SK-N-SH (cell line): ENCODE measurements around the gene STOX1. TPM values are rescaled to one million over a fixed set of nuclear protein-coding genes. Genes with fewer than 3 reads are reported as not detected.
"Not testable (repeated sequence)": the region's sequence is repeated elsewhere in the genome, so short reads cannot be mapped to it uniquely, and the experiment has no call there.

Source experiments
- CTCF ChIA-PET: fragments of 300-600, 350-600 bp; formaldehyde crosslinking; extraction: SDS; loops from one replicate; lab custom pipeline; 2021; lab: Yijun Ruan, JAX
- POLR2A ChIA-PET: fragments of 350-600 bp; sonication (Branson Sonifier 250); formaldehyde crosslinking; extraction: SDS; loops from one replicate; lab custom pipeline; 2020; ENCODE audit warnings: antibody characterized with exemption, inconsistent platforms; lab: Yijun Ruan, JAX
- DNase-seq: peaks from one replicate; pipeline ENCODE4 v3.0.0; 2012
- H2AFZ ChIP-seq: fragments of 200-600 bp; sonication (generic); 2 replicates; pipeline ENCODE4 v1.8.1; 2016; ENCODE audit warnings: antibody characterized with exemption, mild to moderate bottlenecking, low read depth
- H3F3A ChIP-seq: fragments of 200-600 bp; sonication (generic); replicated peaks from 2 replicates; pipeline ENCODE3; 2016; ENCODE audit warnings: antibody characterized with exemption, mild to moderate bottlenecking; ENCODE audit not compliant: insufficient read depth
- H3K27ac ChIP-seq, 2 experiments: fragments of 200-500 bp in 1 of 2; fragments of 200-600 bp in 1 of 2; sonication (Bioruptor generic) in 1 of 2; sonication (generic), shearing (Covaris generic) in 1 of 2; 2 replicates each; pipeline versions ENCODE4 v1.5.1 to v1.6.1; 2014 to 2016; ENCODE audit warnings: low read depth in 2 of 2, inconsistent platforms in 1 of 2, low read length in 1 of 2, mild to moderate bottlenecking in 1 of 2, mixed read lengths in 1 of 2
- H3K27me3 ChIP-seq: fragments of 200-600 bp; sonication (generic), shearing (Covaris generic); 2 replicates; pipeline ENCODE4 v1.6.1; 2016; ENCODE audit warnings: mixed run types; ENCODE audit not compliant: insufficient read depth
- H3K36me3 ChIP-seq, 2 experiments: fragments of 200-500 bp in 1 of 2; fragments of 200-600 bp in 1 of 2; sonication (Bioruptor generic) in 1 of 2; sonication (generic) in 1 of 2; replicated peaks in 1 of 2; 2 replicates each; pipeline versions ENCODE3 to v1.5.1; 2014 to 2016; ENCODE audit warnings: low read length in 1 of 2, mild to moderate bottlenecking in 1 of 2; ENCODE audit not compliant: insufficient read depth in 2 of 2, control insufficient read depth in 1 of 2
- H3K4me1 ChIP-seq, 2 experiments: fragments of 200-500 bp in 1 of 2; fragments of 200-600 bp in 1 of 2; sonication (Bioruptor generic) in 1 of 2; sonication (generic), shearing (Covaris generic) in 1 of 2; 2 replicates each; pipeline versions ENCODE4 v1.5.1 to v1.6.1; 2014 to 2016; ENCODE audit warnings: low read depth in 1 of 2, low read length in 1 of 2, mixed run types in 1 of 2; ENCODE audit not compliant: insufficient read depth in 2 of 2, control insufficient read depth in 1 of 2
- H3K4me2 ChIP-seq: fragments of 200-600 bp; sonication (generic), shearing (Covaris generic); 2 replicates; pipeline ENCODE4 v1.6.1; 2017; ENCODE audit warnings: mixed run types
- H3K4me3 ChIP-seq, 2 experiments: fragments of 200-500 bp in 1 of 2; fragments of 200-600 bp in 1 of 2; sonication (Bioruptor generic) in 1 of 2; sonication (generic), shearing (Covaris generic) in 1 of 2; 2 replicates each; pipeline versions ENCODE4 v1.5.1 to v1.8.1; 2014 to 2016; ENCODE audit warnings: low read depth in 2 of 2, inconsistent platforms in 1 of 2, low read length in 1 of 2, mild to moderate bottlenecking in 1 of 2, mixed read lengths in 1 of 2, moderate library complexity in 1 of 2
- H3K79me2 ChIP-seq: fragments of 200-600 bp; sonication (generic); 2 replicates; pipeline ENCODE4 v1.8.1; 2017; ENCODE audit warnings: mild to moderate bottlenecking; ENCODE audit not compliant: insufficient read depth
- H3K9ac ChIP-seq: fragments of 200-600 bp; sonication (generic); 2 replicates; pipeline ENCODE4 v1.6.1; 2017; ENCODE audit warnings: mixed run types
- H3K9me2 ChIP-seq: fragments of 200-600 bp; sonication (generic); 2 replicates; pipeline ENCODE4 v1.6.1; 2017; ENCODE audit warnings: mixed run types
- H3K9me3 ChIP-seq: fragments of 200-600 bp; sonication (generic); 2 replicates; pipeline ENCODE4 v1.6.1; 2017; ENCODE audit warnings: mixed run types, mild to moderate bottlenecking, moderate library complexity
- H4K20me1 ChIP-seq: fragments of 200-600 bp; sonication (generic); 2 replicates; pipeline ENCODE4 v1.6.1; 2017; ENCODE audit warnings: mild to moderate bottlenecking, mixed run types; ENCODE audit not compliant: insufficient read depth
- CTCF ChIP-seq: fragments of 200-600 bp; sonication (generic); IDR thresholded peaks from 2 replicates; pipeline ENCODE4 v1.6.1; 2017; ENCODE audit warnings: antibody characterized with exemption, mild to moderate bottlenecking, moderate library complexity
- ELF1 ChIP-seq: IDR thresholded peaks from 2 replicates; pipeline ENCODE4 v1.4.0; 2012
- FOXM1 ChIP-seq: IDR thresholded peaks from 2 replicates; pipeline ENCODE4 v1.4.0; 2012; ENCODE audit warnings: low read depth, mild to moderate bottlenecking
- GABPA ChIP-seq: IDR thresholded peaks from 2 replicates; pipeline ENCODE4 v1.4.0; 2012; ENCODE audit warnings: low read depth, mild to moderate bottlenecking
- NRF1 ChIP-seq: IDR thresholded peaks from 2 replicates; pipeline ENCODE4 v1.6.1; 2012; ENCODE audit warnings: low read depth, mild to moderate bottlenecking, low read length
- SIN3A ChIP-seq: IDR thresholded peaks from 2 replicates; pipeline ENCODE4 v1.6.1; 2012; ENCODE audit warnings: low read depth, mild to moderate bottlenecking, low read length, moderate library complexity, borderline replicate concordance
- TAF1 ChIP-seq: IDR thresholded peaks from 2 replicates; pipeline ENCODE4 v1.6.1; 2012; ENCODE audit warnings: low read depth, mild to moderate bottlenecking, low read length, moderate library complexity, borderline replicate concordance
- TCF12 ChIP-seq: IDR thresholded peaks from 2 replicates; pipeline ENCODE4 v1.4.0; 2012
- ZBTB33 ChIP-seq: IDR thresholded peaks from 2 replicates; pipeline ENCODE4 v1.4.0; 2012; ENCODE audit warnings: low read depth, borderline replicate concordance
- WGBS: methylation state at CpG from one replicate; pipeline ENCODE4 v1.1.6; 2017; ENCODE audit warnings: low lambda C conversion rate; 5-methylcytosine and 5-hydroxymethylcytosine counted together
- polyA plus RNA-seq, 3 experiments: library from polyadenylated mRNA; depleted of rRNA; stranded (reverse); fragments of >200 nt; gene quantifications; 2 replicates each; pipeline ENCODE4 v1.2.3, GENCODE V29; 2012
- TF ChIP-seq, protein P1 (sequence below): fragments of 150-350 bp; IDR thresholded peaks from 2 replicates; pipeline ENCODE4 v1.6.1; 2017; ENCODE audit warnings: antibody characterized with exemption, low read length, low read depth, borderline replicate concordance

Gene STOX1
- polyA plus RNA-seq, 1 of the 3 experiments (the other 2 are of a cell fraction) = 0.13 TPM

DNA sequence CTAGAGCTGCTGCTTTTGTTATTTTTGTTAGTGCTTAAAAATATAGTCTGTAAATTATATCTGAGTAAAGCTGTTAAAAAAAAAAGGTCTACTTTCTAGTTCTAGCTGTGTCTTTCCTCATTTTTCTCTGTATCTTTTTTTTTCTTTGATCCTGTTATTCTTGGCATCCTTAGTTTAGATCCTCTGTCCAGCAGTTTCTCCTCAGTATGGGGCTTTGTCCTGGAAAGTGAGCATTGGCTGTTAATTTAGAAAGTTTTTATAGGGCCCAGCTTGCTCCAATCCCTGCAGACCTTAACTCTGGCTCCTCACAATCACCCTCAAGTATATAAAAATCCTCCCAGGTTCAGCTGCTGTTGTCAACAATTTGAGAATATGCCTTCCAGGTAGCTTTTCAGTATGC, 97.3 kb downstream of the STOX1 start (continued):
- TF ChIP-seq, protein P1, sequence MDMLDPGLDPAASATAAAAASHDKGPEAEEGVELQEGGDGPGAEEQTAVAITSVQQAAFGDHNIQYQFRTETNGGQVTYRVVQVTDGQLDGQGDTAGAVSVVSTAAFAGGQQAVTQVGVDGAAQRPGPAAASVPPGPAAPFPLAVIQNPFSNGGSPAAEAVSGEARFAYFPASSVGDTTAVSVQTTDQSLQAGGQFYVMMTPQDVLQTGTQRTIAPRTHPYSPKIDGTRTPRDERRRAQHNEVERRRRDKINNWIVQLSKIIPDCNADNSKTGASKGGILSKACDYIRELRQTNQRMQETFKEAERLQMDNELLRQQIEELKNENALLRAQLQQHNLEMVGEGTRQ = no peak
- TF ChIP-seq TCF12 = no peak

DNA sequence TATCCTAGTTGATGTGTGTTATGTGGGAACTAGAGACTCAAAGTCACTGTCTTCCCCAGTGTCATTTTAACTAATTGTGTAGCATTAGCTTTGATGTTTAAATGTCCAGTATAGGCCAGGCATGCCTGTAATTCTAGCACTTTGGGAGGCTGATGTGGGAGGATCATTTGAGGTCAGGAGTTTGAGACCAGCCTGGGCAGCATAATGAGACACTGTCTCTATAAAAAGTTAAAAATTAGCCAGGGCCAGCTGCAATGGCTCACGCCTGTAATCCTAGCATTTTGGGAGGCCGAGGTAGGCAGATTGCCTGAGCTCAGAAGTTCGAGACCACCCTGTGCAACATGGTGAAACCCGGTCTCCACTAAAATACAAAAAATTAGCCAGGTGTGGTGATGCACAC, 98.2 kb downstream of the STOX1 start:
- ChIA-PET POLR2A (no interaction called here), CTCF (no interaction called here)
- no peak overlapping the region for H3K9ac ChIP-seq
- peaks cover 9 to 40% of the 10 kb centered on the region in 2 experiments for H3K36me3 ChIP-seq
- WGBS = 98% methylated on average over 4 of the region's 4 CpGs
- H3K79me2 ChIP-seq = peaks cover 40% of the 10 kb centered on the region
- TF ChIP-seq ELF1 (no peak), TAF1 (no peak), CTCF (no peak), SIN3A (no peak), ZBTB33 (no peak), NRF1 (no peak), FOXM1 (no peak), GABPA (no peak)
- no peaks in the 10 kb centered on the region for H3K9me3 ChIP-seq
- no peak for DNase-seq
- H3K9me2 ChIP-seq = no peaks in the 10 kb centered on the region
- no peak overlapping the region for H2AFZ ChIP-seq
- H3K4me1 ChIP-seq = no peaks in the 10 kb centered on the region
- H4K20me1 ChIP-seq = no peaks in the 10 kb centered on the region
- no peaks in the 10 kb centered on the region for H3K27me3 ChIP-seq
- no peak overlapping the region for H3K4me2 ChIP-seq
- no peak overlapping the region for H3K4me3 ChIP-seq
- no peak overlapping the region for H3K27ac ChIP-seq
- H3F3A ChIP-seq = peaks cover 10% of the 10 kb centered on the region

GRCh38 chr10:68929157-68929556, 101.8 kb downstream of the STOX1 start:
- not testable (repeated sequence) for H3K4me2 ChIP-seq, DNase-seq, H3K27me3 ChIP-seq, H3K9me2 ChIP-seq, H3F3A ChIP-seq, H3K4me3 ChIP-seq, H3K9ac ChIP-seq, H3K4me1 ChIP-seq, H2AFZ ChIP-seq, H4K20me1 ChIP-seq, H3K27ac ChIP-seq, H3K9me3 ChIP-seq
- H3K36me3 ChIP-seq = peaks cover 7 to 42% of the 10 kb centered on the region in 2 experiments
- ChIA-PET POLR2A (interaction anchor here (0.6 kb wide), 1 partner anchor 266 kb away, joined by 3 read pairs; no protein-coding TSS in a partner anchor), CTCF (interaction anchor here (1.4 kb wide), 1 partner anchor 17 kb away, joined by 3 read pairs; no protein-coding TSS in a partner anchor)
- WGBS = 95% methylated on average over 2 of the region's 2 CpGs
- H3K79me2 ChIP-seq = peaks cover 20% of the 10 kb centered on the region

DNA sequence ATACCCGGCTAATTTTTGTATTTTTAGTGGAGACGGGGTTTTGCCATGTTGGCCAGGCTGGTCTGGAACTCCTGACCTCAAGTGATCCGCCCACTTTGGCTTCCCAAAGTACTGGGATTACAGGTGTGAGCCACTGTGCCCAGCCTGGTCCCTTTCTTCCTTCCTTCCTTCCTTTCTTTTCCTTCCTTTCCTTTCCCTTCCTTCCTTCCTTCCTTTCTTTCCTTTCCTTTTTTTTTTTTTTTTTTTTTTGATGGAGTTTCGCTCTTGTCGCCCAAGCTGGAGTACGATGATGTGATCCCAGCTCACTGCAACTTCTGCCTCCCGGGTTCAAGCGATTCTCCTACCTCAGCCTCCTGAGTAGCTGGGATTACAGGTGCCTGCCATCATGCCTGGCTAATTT, 102.6 kb downstream of the STOX1 start:
- H3F3A ChIP-seq, H3K27ac ChIP-seq, H3K4me2 ChIP-seq, H3K27me3 ChIP-seq, H3K4me1 ChIP-seq, H3K9me2 ChIP-seq, H3K9me3 ChIP-seq, H4K20me1 ChIP-seq, DNase-seq, H3K4me3 ChIP-seq, POLR2A ChIA-PET, H2AFZ ChIP-seq, H3K9ac ChIP-seq: not testable (repeated sequence)
- peaks cover 14 to 48% of the 10 kb centered on the region in 2 experiments for H3K36me3 ChIP-seq
- H3K79me2 ChIP-seq = peaks cover 13% of the 10 kb centered on the region
- WGBS = 95% methylated on average over 8 of the region's 8 CpGs
- CTCF ChIA-PET = interaction anchor here (1.4 kb wide), 1 partner anchor 18 kb away, joined by 3 read pairs; no protein-coding TSS in a partner anchor

- H3K4me1 ChIP-seq, H3K9me2 ChIP-seq, H3K4me3 ChIP-seq, H3K27me3 ChIP-seq, H3K9me3 ChIP-seq, H3K79me2 ChIP-seq, DNase-seq, H4K20me1 ChIP-seq, H3K27ac ChIP-seq, H3K9ac ChIP-seq, POLR2A ChIA-PET, H3K4me2 ChIP-seq, H2AFZ ChIP-seq: not testable (repeated sequence)
- H3K36me3 ChIP-seq = peaks cover 26 to 56% of the 10 kb centered on the region in 2 experiments
- peaks cover 11% of the 10 kb centered on the region for H3F3A ChIP-seq
- CTCF ChIA-PET = interaction anchor here (0.6 kb wide), 1 partner anchor 20 kb away, joined by 3 read pairs; no protein-coding TSS in a partner anchor
- 97% methylated on average over 3 of the region's 3 CpGs for WGBS
These were observed 105.5 kb downstream of the STOX1 start for GRCh38 chr10:68932860-68933259.
